ENCODE data around the gene CCDC50.

CCDC50 gene

DNA sequence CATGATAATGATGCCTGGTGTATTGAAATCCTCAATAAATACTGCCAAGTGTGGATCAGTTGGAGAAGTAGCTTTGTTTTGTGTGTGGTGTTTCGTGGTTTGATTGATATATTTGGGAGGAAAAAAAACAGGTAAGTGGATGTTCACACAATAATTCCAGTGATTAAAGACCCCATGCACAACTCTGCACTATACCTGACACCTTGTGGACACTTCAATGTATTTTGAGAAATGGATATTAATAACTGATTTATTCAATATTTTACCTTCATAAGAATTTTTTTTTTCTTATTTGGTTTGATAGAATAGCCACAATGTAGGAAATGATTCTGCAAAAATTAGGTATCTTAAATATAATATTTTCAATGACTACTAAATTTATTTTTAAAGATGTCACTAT lies 69.4 kb downstream of the CCDC50 start:
- no peak overlapping the region for H3K4me3 ChIP-seq (ENCODE audit: low read depth, low read length)
- no peaks in the 10 kb centered on the region for H3K36me3 ChIP-seq (ENCODE audit: control insufficient read depth, insufficient read depth, low read length)
- H3K27me3 ChIP-seq (ENCODE audit: control insufficient read depth, insufficient read depth, low read length): no peaks in the 10 kb centered on the region
- no peak overlapping the region for H3K9ac ChIP-seq (ENCODE audit: low read depth, low read length)
- H3K27ac ChIP-seq (ENCODE audit: low read depth, low read length): no peak overlapping the region
- H3K9me3 ChIP-seq (ENCODE audit: control insufficient read depth, insufficient read depth, low read length): no peaks in the 10 kb centered on the region
- no peaks in the 10 kb centered on the region for H3K4me1 ChIP-seq (ENCODE audit: control insufficient read depth, insufficient read depth, low read length)

GRCh38 chr3:191399918-191400317 lies 70.7 kb downstream of the CCDC50 start:
- no peaks in the 10 kb centered on the region for H3K27me3 ChIP-seq (ENCODE audit: control insufficient read depth, insufficient read depth, low read length)
- no peak overlapping the region for H3K9ac ChIP-seq (ENCODE audit: low read depth, low read length)
- no peaks in the 10 kb centered on the region for H3K36me3 ChIP-seq (ENCODE audit: control insufficient read depth, insufficient read depth, low read length)
- H3K4me1 ChIP-seq (ENCODE audit: control insufficient read depth, insufficient read depth, low read length): no peaks in the 10 kb centered on the region
- no peaks in the 10 kb centered on the region for H3K9me3 ChIP-seq (ENCODE audit: control insufficient read depth, insufficient read depth, low read length)
- no peak overlapping the region for H3K27ac ChIP-seq (ENCODE audit: low read depth, low read length)
- no peak overlapping the region for H3K4me3 ChIP-seq (ENCODE audit: low read depth, low read length)

DNA sequence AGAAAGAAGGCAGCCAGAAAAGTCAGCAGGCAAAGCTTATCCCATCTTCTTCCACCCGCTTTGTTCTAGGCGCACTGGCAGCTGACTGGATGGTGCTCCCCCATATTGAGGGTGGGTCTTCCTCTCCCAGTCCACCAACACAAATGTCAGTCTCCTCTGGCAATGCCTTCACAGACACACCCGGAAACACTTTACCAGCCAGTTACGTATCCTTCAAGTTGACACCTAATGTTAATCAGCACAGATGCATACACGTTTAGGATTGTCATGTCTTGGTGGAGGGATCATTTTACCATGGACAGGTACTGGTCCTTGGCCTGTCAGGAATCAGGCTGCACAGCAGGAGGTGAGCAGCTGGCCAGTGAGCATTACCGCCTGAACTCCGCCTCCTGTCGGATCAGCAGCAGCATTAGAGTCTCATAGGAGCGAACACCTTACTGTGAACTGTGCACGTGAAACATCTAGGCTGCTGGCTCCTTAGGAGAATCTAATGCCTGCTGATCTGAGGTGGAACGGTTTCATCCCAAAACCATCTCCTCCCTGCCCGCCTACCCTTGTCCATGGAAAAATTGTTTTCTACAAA lies 72.7 kb downstream of the CCDC50 start:
- Histone ChIP-seq H3K4me1 (ENCODE audit: control insufficient read depth, insufficient read depth, low read length) (no peaks in the 10 kb centered on the region), H3K9me3 (ENCODE audit: control insufficient read depth, insufficient read depth, low read length) (no peaks in the 10 kb centered on the region), H3K9ac (ENCODE audit: low read depth, low read length) (no peak overlapping the region), H3K27me3 (ENCODE audit: control insufficient read depth, insufficient read depth, low read length) (no peaks in the 10 kb centered on the region), H3K36me3 (ENCODE audit: control insufficient read depth, insufficient read depth, low read length) (no peaks in the 10 kb centered on the region), H3K27ac (ENCODE audit: low read depth, low read length) (no peak overlapping the region), H3K4me3 (ENCODE audit: low read depth, low read length) (no peak overlapping the region)

GRCh38 chr3:191409791-191410359 lies 80.7 kb downstream of the CCDC50 start:
- Histone ChIP-seq H3K4me1 (ENCODE audit: control insufficient read depth, insufficient read depth, low read length) (no peaks in the 10 kb centered on the region), H3K4me3 (ENCODE audit: low read depth, low read length) (no peak overlapping the region)

GRCh38 chr3:191412759-191413158 lies 83.6 kb downstream of the CCDC50 start:
- Histone ChIP-seq H3K36me3 (ENCODE audit: control insufficient read depth, insufficient read depth, low read length) (no peaks in the 10 kb centered on the region), H3K9me3 (ENCODE audit: control insufficient read depth, insufficient read depth, low read length) (peaks cover 17% of the 10 kb centered on the region), H3K4me1 (ENCODE audit: control insufficient read depth, insufficient read depth, low read length) (no peaks in the 10 kb centered on the region), H3K27me3 (ENCODE audit: control insufficient read depth, insufficient read depth, low read length) (no peaks in the 10 kb centered on the region), H3K27ac (ENCODE audit: low read depth, low read length) (no peak overlapping the region), H3K9ac (ENCODE audit: low read depth, low read length) (no peak overlapping the region), H3K4me3 (ENCODE audit: low read depth, low read length) (no peak overlapping the region)

More at GRCh38 chr3:191409791-191410359, 80.7 kb downstream of the CCDC50 start:
- Histone ChIP-seq H3K9ac (ENCODE audit: low read depth, low read length) (no peak overlapping the region), H3K36me3 (ENCODE audit: control insufficient read depth, insufficient read depth, low read length) (no peaks in the 10 kb centered on the region), H3K9me3 (ENCODE audit: control insufficient read depth, insufficient read depth, low read length) (peaks cover 17% of the 10 kb centered on the region), H3K27ac (ENCODE audit: low read depth, low read length) (no peak overlapping the region), H3K27me3 (ENCODE audit: control insufficient read depth, insufficient read depth, low read length) (no peaks in the 10 kb centered on the region)

DNA sequence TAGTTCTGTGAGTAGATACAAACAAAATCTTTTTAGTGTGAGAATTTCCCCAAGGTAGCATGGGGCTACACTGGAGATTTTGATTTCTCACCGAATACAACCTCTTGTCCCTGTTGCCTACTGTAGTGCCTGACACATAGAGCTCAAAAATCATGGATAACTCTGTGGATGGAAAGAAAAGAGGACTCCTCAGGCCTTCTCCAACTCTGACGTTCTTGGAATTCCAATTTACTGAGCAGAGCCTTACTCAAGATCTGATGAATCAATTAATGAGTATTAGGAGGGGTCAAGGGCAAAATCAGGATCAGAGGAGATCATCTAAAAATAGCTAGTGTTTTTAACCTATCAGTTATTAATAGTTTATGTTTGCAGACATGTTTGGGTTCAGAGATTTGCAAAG lies 85.1 kb downstream of the CCDC50 start:
- H3K9me3 ChIP-seq (ENCODE audit: control insufficient read depth, insufficient read depth, low read length): peaks cover 12% of the 10 kb centered on the region
- H3K4me3 ChIP-seq (ENCODE audit: low read depth, low read length): no peak overlapping the region
- no peaks in the 10 kb centered on the region for H3K36me3 ChIP-seq (ENCODE audit: control insufficient read depth, insufficient read depth, low read length)
- no peak overlapping the region for H3K9ac ChIP-seq (ENCODE audit: low read depth, low read length)
- no peaks in the 10 kb centered on the region for H3K27me3 ChIP-seq (ENCODE audit: control insufficient read depth, insufficient read depth, low read length)
- no peaks in the 10 kb centered on the region for H3K4me1 ChIP-seq (ENCODE audit: control insufficient read depth, insufficient read depth, low read length)
- H3K27ac ChIP-seq (ENCODE audit: low read depth, low read length): no peak overlapping the region

GRCh38 chr3:191414732-191415131 lies 85.5 kb downstream of the CCDC50 start:
- Histone ChIP-seq H3K36me3 (ENCODE audit: control insufficient read depth, insufficient read depth, low read length) (no peaks in the 10 kb centered on the region), H3K4me1 (ENCODE audit: control insufficient read depth, insufficient read depth, low read length) (no peaks in the 10 kb centered on the region), H3K27ac (ENCODE audit: low read depth, low read length) (no peak overlapping the region), H3K4me3 (ENCODE audit: low read depth, low read length) (no peak overlapping the region), H3K9ac (ENCODE audit: low read depth, low read length) (no peak overlapping the region), H3K9me3 (ENCODE audit: control insufficient read depth, insufficient read depth, low read length) (peaks cover 7% of the 10 kb centered on the region), H3K27me3 (ENCODE audit: control insufficient read depth, insufficient read depth, low read length) (no peaks in the 10 kb centered on the region)

GRCh38 chr3:191415566-191415965 lies 86.4 kb downstream of the CCDC50 start:
- no peak overlapping the region for H3K27ac ChIP-seq (ENCODE audit: low read depth, low read length)

GRCh38 chr3:191417457-191417729 lies 88.2 kb downstream of the CCDC50 start:
- Histone ChIP-seq H3K9me3 (ENCODE audit: control insufficient read depth, insufficient read depth, low read length) (no peaks in the 10 kb centered on the region), H3K4me1 (ENCODE audit: control insufficient read depth, insufficient read depth, low read length) (no peaks in the 10 kb centered on the region), H3K27ac (ENCODE audit: low read depth, low read length) (no peak overlapping the region), H3K4me3 (ENCODE audit: low read depth, low read length) (no peak overlapping the region), H3K27me3 (ENCODE audit: control insufficient read depth, insufficient read depth, low read length) (no peaks in the 10 kb centered on the region), H3K36me3 (ENCODE audit: control insufficient read depth, insufficient read depth, low read length) (no peaks in the 10 kb centered on the region), H3K9ac (ENCODE audit: low read depth, low read length) (no peak overlapping the region)

More at GRCh38 chr3:191415566-191415965, 86.4 kb downstream of the CCDC50 start:
- Histone ChIP-seq H3K27me3 (ENCODE audit: control insufficient read depth, insufficient read depth, low read length) (no peaks in the 10 kb centered on the region), H3K4me1 (ENCODE audit: control insufficient read depth, insufficient read depth, low read length) (no peaks in the 10 kb centered on the region), H3K4me3 (ENCODE audit: low read depth, low read length) (no peak overlapping the region), H3K9ac (ENCODE audit: low read depth, low read length) (no peak overlapping the region), H3K36me3 (ENCODE audit: control insufficient read depth, insufficient read depth, low read length) (no peaks in the 10 kb centered on the region), H3K9me3 (ENCODE audit: control insufficient read depth, insufficient read depth, low read length) (0 out of 2 replicates have a peak, but pooled peaks cover under 1% of the 10 kb centered on the region)

DNA sequence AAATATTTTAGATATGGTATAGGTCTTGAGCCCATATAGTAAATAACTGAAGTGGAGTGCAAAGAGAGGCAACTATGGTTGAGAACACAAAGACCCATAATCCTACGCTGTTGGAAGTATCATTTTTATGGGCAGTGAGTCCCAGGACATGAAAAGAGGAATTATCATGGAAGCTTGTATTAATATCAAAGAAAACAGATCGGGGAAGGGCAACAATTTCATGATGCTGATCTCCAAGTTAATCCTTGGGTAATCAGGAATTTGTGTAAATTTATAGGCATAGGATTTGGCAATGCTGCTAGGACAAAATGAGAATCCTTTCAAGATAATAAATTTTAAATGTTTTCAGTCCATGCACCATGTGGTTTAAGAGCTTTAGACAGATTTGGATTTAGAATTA lies 91.6 kb downstream of the CCDC50 start:
- H3K36me3 ChIP-seq (ENCODE audit: control insufficient read depth, insufficient read depth, low read length): no peaks in the 10 kb centered on the region
- H3K4me3 ChIP-seq (ENCODE audit: low read depth, low read length): no peak overlapping the region
- H3K27me3 ChIP-seq (ENCODE audit: control insufficient read depth, insufficient read depth, low read length): no peaks in the 10 kb centered on the region
- H3K4me1 ChIP-seq (ENCODE audit: control insufficient read depth, insufficient read depth, low read length): no peaks in the 10 kb centered on the region
- no peak overlapping the region for H3K27ac ChIP-seq (ENCODE audit: low read depth, low read length)
- no peaks in the 10 kb centered on the region for H3K9me3 ChIP-seq (ENCODE audit: control insufficient read depth, insufficient read depth, low read length)
- no peak overlapping the region for H3K9ac ChIP-seq (ENCODE audit: low read depth, low read length)

- no peaks in the 10 kb centered on the region for H3K36me3 ChIP-seq (ENCODE audit: control insufficient read depth, insufficient read depth, low read length)
- no peak overlapping the region for H3K27ac ChIP-seq (ENCODE audit: low read depth, low read length)
- H3K9me3 ChIP-seq (ENCODE audit: control insufficient read depth, insufficient read depth, low read length): no peaks in the 10 kb centered on the region
- H3K4me3 ChIP-seq (ENCODE audit: low read depth, low read length): no peak overlapping the region
- H3K9ac ChIP-seq (ENCODE audit: low read depth, low read length): no peak overlapping the region
- H3K27me3 ChIP-seq (ENCODE audit: control insufficient read depth, insufficient read depth, low read length): no peaks in the 10 kb centered on the region
- H3K4me1 ChIP-seq (ENCODE audit: control insufficient read depth, insufficient read depth, low read length): peaks cover 8% of the 10 kb centered on the region; the same call in 1 of the 2 replicates
Measured at GRCh38 chr3:191424881-191425280, 95.7 kb downstream of the CCDC50 start.

Measured in HUES48 (cell line).